VCaP (cell line): Measurements from ENCODE around the gene PSME3IP1.
"Not testable (repeated sequence)": the region's sequence is repeated elsewhere in the genome, so short reads cannot be mapped to it uniquely, and the experiment has no call there.

ENCODE experiments used
- H3K27ac ChIP-seq: fragments of 450-650 bp; 2 replicates; pipeline ENCODE4 v1.5.1; 2017
- CTCF ChIP-seq: fragments of 450-650 bp; conservative IDR thresholded peaks from 2 replicates; pipeline ENCODE4 v1.5.1; 2017; ENCODE audit warnings: mild to moderate bottlenecking, moderate library complexity

The PSME3IP1 gene

DNA sequence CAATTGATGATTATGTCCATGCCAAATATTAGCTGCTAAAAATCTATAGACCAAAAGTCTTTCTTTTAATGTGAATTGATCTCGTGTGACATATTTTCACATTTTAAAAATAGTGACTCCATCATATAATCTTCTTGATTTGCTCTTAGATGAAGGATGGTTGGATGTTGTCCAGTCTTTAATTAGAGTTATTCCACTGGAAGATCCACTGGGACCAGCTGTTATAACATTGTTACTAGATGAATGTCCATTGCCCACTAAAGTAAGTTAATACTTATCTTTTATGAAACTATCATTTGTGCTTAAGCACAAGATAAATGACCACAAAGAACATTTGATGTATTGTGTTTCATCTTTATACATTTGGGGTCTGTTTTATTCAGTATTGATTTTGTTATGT, 23.1 kb upstream of the PSME3IP1 start:
- no peak overlapping the region for H3K27ac ChIP-seq
- no peak for TF ChIP-seq CTCF

DNA sequence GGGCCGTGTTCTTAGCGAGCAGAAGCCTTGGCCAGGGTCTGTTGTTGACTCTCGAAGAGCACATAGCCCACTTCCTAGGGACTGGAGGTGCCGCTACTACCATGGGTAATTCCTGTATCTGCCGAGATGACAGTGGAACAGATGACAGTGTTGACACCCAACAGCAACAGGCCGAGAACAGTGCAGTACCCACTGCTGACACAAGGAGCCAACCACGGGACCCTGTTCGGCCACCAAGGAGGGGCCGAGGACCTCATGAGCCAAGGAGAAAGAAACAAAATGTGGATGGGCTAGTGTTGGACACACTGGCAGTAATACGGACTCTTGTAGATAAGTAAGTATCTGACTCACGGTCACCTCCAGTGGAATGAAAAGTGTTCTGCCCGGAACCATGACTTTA, 18.8 kb upstream of the PSME3IP1 start:
- TF ChIP-seq CTCF = no peak

GRCh38 chr16:57203451-57203850, 17.6 kb upstream of the PSME3IP1 start:
- no peak for TF ChIP-seq CTCF
- H3K27ac ChIP-seq = no peak overlapping the region

More for the DNA sequence above, 18.8 kb upstream of the PSME3IP1 start:
- H3K27ac ChIP-seq = no peak overlapping the region

DNA sequence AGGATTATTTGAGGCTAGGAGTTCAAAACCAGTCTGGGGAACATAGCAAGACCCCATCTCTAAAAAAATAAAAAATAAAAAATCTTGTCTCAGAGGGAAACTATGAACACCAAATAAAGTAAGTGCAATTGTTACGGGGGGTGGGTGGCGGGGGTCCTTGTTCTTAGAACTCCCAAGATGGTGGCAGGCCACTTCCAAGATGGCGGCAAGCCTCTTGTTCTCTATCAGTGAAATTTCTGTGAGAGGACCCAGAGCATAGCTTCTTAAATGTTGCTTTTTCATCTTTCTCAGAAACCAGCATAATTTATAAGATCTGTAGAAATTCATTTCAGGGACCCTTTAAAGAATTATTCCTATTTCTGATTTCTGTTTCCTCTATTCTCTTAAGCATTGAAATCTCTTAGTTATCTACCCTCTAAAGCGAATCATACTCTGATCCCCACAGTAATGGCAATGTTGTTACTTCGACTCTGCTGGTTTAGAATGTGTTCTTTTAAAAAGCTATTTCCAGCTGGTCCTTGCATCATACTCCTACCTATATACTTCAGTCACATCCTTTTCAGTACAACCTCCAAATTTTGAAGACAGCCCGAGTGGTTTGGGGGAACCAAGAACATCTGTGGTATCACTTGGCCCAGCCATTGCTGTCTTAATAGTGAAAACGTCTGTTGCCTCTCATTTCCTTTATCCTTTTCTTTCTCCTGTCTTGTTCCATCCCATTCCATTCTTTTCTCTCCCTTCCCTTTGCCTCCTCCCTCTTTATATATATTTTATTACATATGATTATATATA, 16.5 kb upstream of the PSME3IP1 start:
- H3K27ac ChIP-seq = no peak overlapping the region
- no peak for TF ChIP-seq CTCF

GRCh38 chr16:57200926-57201325, 15.1 kb upstream of the PSME3IP1 start:
- not testable (repeated sequence) for H3K27ac ChIP-seq

GRCh38 chr16:57200321-57200720, 14.5 kb upstream of the PSME3IP1 start:
- not testable (repeated sequence) for H3K27ac ChIP-seq

- TF ChIP-seq CTCF = no peak
- no peak overlapping the region for H3K27ac ChIP-seq
Measured at GRCh38 chr16:57196753-57197152, 10.9 kb upstream of the PSME3IP1 start.

- TF ChIP-seq CTCF = no peak
- H3K27ac ChIP-seq = no peak overlapping the region
Measured at GRCh38 chr16:57196286-57196685, 10.4 kb upstream of the PSME3IP1 start.
